Measurements from ENCODE around the gene ANKS1B. TPM values are rescaled to one million over a fixed set of nuclear protein-coding genes. Genes with fewer than 3 reads are reported as not detected.

ANKS1B gene
- total RNA-seq, 1 experiment from 2014 or later, result 15.1 TPM

GRCh38 chr12:99976762-99977161 lies 8.0 kb downstream of the ANKS1B start:
- in situ Hi-C loops (cut with HindIII; ENCODE audit: low pct_unique_long_range_greater_than_20kb, low sequenced_read_pairs), result no loop called here
- no peak for DNase-seq (ENCODE audit: low read depth, low spot score)

GRCh38 chr12:99975321-99975720 lies 9.4 kb downstream of the ANKS1B start:
- in situ Hi-C loops (cut with HindIII; ENCODE audit: low pct_unique_long_range_greater_than_20kb, low sequenced_read_pairs), result no loop called here
- DNase-seq (ENCODE audit: low read depth, low spot score), result no peak

- in situ Hi-C loops (cut with HindIII; ENCODE audit: low pct_unique_long_range_greater_than_20kb, low sequenced_read_pairs), result no loop called here
- DNase-seq (ENCODE audit: low read depth, low spot score), result no peak
These were observed 10.6 kb downstream of the ANKS1B start for GRCh38 chr12:99974146-99974545.

GRCh38 chr12:99966429-99966828 lies 18.3 kb downstream of the ANKS1B start:
- in situ Hi-C loops (cut with HindIII; ENCODE audit: low pct_unique_long_range_greater_than_20kb, low sequenced_read_pairs), result no loop called here
- no peak for DNase-seq (ENCODE audit: low read depth, low spot score)

- in situ Hi-C loops (cut with HindIII; ENCODE audit: low pct_unique_long_range_greater_than_20kb, low sequenced_read_pairs), result no loop called here
- DNase-seq (ENCODE audit: low read depth, low spot score), result no peak
These were observed 24.4 kb downstream of the ANKS1B start for GRCh38 chr12:99960311-99960710.

GRCh38 chr12:99959549-99960170 lies 25.1 kb downstream of the ANKS1B start:
- no peak for DNase-seq (ENCODE audit: low read depth, low spot score)
- in situ Hi-C loops (cut with HindIII; ENCODE audit: low pct_unique_long_range_greater_than_20kb, low sequenced_read_pairs), result no loop called here

- in situ Hi-C loops (cut with HindIII; ENCODE audit: low pct_unique_long_range_greater_than_20kb, low sequenced_read_pairs), result no loop called here
- DNase-seq (ENCODE audit: low read depth, low spot score), result no peak
These were observed 26.8 kb downstream of the ANKS1B start for GRCh38 chr12:99957866-99958466.

GRCh38 chr12:99954724-99955123 lies 30.0 kb downstream of the ANKS1B start:
- in situ Hi-C loops (cut with HindIII; ENCODE audit: low pct_unique_long_range_greater_than_20kb, low sequenced_read_pairs), result no loop called here
- DNase-seq (ENCODE audit: low read depth, low spot score), result no peak

GRCh38 chr12:99948370-99948769 lies 36.4 kb downstream of the ANKS1B start:
- in situ Hi-C loops (cut with HindIII; ENCODE audit: low pct_unique_long_range_greater_than_20kb, low sequenced_read_pairs), result no loop called here
- no peak for DNase-seq (ENCODE audit: low read depth, low spot score)

- DNase-seq (ENCODE audit: low read depth, low spot score), result no peak
- in situ Hi-C loops (cut with HindIII; ENCODE audit: low pct_unique_long_range_greater_than_20kb, low sequenced_read_pairs), result no loop called here
These were observed 38.6 kb downstream of the ANKS1B start for GRCh38 chr12:99946131-99946530.

- in situ Hi-C loops (cut with HindIII; ENCODE audit: low pct_unique_long_range_greater_than_20kb, low sequenced_read_pairs), result no loop called here
- no peak for DNase-seq (ENCODE audit: low read depth, low spot score)
These were observed 49.1 kb downstream of the ANKS1B start for GRCh38 chr12:99935608-99936007.

- DNase-seq (ENCODE audit: low read depth, low spot score), result no peak
These were observed 58.1 kb downstream of the ANKS1B start for GRCh38 chr12:99926511-99927169.

GRCh38 chr12:99920353-99920960 lies 64.3 kb downstream of the ANKS1B start:
- DNase-seq (ENCODE audit: low read depth, low spot score), result peak; percentile 54
- in situ Hi-C loops (cut with HindIII; ENCODE audit: low pct_unique_long_range_greater_than_20kb, low sequenced_read_pairs), result no loop called here

More at GRCh38 chr12:99926511-99927169, 58.1 kb downstream of the ANKS1B start:
- in situ Hi-C loops (cut with HindIII; ENCODE audit: low pct_unique_long_range_greater_than_20kb, low sequenced_read_pairs), result no loop called here

- no peak for DNase-seq (ENCODE audit: low read depth, low spot score)
- in situ Hi-C loops (cut with HindIII; ENCODE audit: low pct_unique_long_range_greater_than_20kb, low sequenced_read_pairs), result no loop called here
These were observed 66.9 kb downstream of the ANKS1B start for GRCh38 chr12:99917711-99918402.

- DNase-seq (ENCODE audit: low read depth, low spot score), result no peak
These were observed 68.2 kb downstream of the ANKS1B start for GRCh38 chr12:99916555-99916954.

GRCh38 chr12:99915251-99916082 lies 69.3 kb downstream of the ANKS1B start:
- no peak for DNase-seq (ENCODE audit: low read depth, low spot score)
- in situ Hi-C loops (cut with HindIII; ENCODE audit: low pct_unique_long_range_greater_than_20kb, low sequenced_read_pairs), result no loop called here

More at GRCh38 chr12:99916555-99916954, 68.2 kb downstream of the ANKS1B start:
- in situ Hi-C loops (cut with HindIII; ENCODE audit: low pct_unique_long_range_greater_than_20kb, low sequenced_read_pairs), result no loop called here

- no peak for DNase-seq (ENCODE audit: low read depth, low spot score)
- in situ Hi-C loops (cut with HindIII; ENCODE audit: low pct_unique_long_range_greater_than_20kb, low sequenced_read_pairs), result no loop called here
These were observed 70.5 kb downstream of the ANKS1B start for GRCh38 chr12:99914206-99914605.

All from SK-MEL-5 (cell line).